Measurements from ENCODE around the gene BCAS1. TPM values are rescaled to one million over a fixed set of nuclear protein-coding genes. Genes with fewer than 3 reads are reported as not detected.
A peak's percentile ranks its signal among the peaks of the same experiment; 100 is the strongest.
"Not testable (repeated sequence)": the region's sequence is repeated elsewhere in the genome, so short reads cannot be mapped to it uniquely, and the experiment has no call there.

Gene BCAS1
- total RNA-seq, 1 donor from 2014 or later: 1.8 TPM

DNA sequence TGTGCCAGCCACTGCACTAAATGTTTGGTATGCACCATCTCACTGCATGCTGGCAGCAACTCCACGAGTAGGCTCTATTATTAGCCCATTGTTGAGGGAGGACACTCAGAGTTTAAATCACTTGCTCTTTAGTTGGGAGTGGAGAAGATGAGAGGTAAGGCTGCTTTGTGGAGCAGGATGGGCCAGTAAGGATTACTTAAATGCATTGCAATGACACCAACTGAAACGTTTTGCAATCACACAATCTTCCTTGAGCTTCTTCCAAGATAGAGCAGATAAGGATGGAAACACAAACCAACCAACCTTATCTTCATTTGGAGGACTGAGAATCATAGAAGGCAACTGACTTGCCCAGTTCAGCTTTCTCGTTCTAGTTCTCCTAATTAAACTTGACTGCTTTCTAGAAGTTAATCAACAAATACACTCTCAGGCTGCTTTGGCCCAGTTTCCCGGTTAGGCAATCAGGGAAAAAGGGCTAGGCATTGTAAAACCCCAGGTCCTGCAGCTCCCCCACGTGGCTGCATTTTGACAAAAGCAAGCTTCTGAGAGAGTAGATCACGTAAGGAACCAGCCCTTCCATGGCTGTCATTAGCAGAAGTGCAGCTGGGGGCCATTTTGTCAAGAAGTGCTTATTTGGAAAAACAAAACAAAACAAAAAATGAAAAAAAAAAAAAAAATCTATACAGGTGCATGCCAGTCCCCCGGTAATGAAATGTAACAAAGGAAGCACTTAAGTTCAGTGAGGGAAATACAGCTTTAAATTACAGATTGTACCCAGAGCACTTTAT lies 130.6 kb downstream of the BCAS1 start:
- peak; percentile 85 for ATAC-seq

DNA sequence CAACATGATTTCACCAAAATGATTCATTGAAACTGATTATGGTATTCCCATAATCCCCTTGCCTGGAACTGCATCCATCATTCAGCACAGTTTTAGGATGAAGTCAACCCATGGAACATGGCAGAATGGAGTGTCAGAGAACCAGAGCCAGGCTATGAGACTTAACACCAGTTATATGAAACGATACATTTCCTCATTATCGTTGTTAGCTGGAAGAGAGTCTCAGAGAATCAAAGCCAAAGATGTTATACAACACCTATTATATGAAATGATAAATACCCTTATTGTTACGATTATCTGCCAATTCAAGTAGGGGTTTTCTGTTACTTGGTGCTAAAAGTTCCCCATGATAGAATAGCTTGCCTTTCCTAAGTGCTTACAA lies 131.2 kb downstream of the BCAS1 start:
- no peak for ATAC-seq

DNA sequence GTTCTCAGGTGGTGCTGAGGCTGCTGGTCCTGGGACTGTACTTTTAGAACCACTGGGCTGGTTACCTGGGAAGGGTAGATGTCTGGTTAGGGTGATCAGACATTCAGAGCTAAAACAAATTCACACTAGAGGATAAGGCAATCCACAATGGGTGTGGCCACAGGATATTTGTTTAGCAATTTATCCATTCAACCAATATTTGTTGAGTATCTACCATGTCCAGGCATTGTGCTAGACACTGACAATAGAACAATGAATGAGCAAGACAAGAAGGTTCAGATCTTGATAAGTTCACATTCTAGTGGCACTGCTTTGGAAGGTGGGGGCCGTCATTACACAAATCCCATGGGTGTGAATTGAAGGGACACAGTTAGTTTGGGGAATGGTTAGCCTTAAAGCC lies 131.7 kb downstream of the BCAS1 start:
- no peak for ATAC-seq

DNA sequence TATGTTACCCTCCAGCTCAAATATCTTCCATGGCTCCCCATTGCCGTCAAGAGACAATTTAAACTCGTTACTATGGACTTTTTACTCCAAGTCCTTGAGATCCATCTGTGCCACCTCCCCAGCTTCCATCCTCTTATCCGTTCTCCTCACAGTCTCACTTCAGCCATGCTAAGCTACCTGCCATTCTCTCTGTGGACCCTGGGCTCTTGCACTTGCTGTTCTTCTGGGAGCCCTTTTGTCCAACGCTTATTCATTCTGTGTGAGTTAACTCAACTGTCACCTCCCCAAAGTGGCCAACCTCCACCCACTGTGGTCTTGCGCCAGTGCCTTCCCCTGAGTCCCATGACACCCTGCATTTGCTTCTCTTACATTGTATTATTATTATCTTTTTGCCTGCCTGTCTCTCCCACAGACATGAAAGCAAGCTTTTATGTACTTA lies 132.4 kb downstream of the BCAS1 start:
- ATAC-seq: no peak

DNA sequence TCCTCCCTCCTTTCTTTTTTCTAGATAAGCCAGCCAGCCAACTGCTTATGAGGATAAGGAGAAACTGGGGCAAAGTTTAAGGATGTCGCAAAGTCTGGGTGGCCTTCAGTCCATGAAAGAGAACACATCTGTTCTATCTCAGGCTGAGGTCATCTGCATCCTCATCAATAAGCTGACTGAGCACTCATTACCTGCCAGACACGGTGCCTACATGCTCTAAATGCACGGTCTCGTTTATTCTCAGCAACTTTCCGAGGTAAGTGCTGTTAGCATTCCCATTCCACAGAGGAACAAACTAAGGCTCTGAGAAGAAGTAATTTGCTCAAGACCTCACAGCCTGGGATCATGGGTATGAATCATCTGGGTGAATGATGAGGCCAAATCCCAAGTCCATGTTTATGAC lies 133.1 kb downstream of the BCAS1 start:
- ATAC-seq: no peak

DNA sequence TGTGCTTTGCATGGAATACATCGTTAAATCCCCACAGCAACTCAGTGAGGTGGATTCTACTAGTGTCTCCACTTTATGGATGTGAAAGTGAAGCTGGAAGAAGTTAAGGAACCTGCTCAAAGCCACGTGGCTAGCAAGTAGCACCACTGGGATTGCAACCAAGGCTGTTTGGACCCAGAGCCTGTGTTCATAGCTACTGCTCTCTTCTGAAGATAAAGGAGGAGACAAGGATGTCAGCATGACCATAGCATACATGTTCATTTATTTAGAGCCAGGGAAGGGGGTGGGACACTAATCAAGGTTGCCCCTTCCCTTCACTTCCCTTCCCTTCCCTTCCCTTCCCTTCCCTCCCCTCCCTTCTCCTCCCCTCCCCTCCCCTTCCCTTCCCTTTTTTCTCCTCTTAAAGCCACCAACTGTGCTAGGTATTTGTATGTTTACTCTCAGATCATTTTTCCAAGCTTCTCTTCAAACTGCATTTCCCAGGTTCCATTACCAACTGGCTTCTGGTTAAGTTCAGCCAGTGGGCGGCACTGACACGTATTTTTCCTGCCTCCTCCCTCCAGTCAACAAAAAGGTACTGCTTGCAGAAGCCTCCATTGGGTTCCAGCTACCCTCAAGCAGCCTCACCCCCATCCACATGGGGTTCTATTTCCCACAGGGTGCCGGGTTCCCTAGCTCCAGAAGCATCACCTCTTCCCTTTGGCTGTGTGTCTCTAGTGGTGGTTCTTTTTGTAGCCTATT lies 134.9 kb downstream of the BCAS1 start:
- ATAC-seq: no peak

DNA sequence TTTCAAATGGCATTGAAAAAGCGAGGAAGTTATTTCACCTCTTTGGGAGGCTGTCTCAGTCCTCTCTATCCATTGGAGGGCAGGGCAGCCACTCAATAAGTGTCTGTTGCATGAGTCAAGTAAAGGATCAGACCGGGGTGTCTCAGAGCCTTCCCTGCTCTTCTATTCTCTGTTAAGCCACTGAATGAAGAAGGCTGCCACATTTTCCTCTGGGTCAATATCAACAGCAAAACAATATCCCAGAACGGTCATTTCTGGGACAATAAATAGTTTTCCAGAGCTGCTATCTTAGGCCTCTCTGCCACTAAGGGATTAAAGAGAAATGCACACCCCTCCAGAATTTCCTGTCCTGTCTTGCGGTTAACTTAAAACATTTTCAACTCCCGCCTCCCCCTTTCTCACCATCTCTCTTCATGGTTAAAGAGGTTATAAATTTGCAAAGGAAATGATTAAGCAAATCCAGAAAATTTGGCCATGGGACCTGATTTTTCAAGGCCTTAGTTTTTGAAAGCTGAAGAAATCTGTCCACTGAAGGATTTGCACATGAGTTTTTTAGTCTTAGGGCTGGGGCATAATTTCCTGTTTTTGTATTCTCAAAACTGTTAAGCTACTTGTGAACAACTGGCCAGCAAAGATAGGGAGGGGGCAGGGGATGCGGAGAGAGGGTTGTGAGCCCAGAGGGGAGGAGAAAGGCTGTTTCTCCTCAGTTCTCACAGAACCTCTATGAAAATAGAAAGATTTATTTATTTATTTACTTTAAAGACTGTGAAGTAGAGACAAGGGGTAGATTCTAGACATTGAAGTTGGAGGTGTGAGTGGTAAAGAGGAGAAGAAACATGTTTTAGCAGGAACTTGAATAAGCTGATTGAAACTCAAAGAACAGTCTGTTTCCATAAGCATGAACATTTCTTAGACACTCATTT lies 135.7 kb downstream of the BCAS1 start:
- peak; percentile 78 for ATAC-seq

DNA sequence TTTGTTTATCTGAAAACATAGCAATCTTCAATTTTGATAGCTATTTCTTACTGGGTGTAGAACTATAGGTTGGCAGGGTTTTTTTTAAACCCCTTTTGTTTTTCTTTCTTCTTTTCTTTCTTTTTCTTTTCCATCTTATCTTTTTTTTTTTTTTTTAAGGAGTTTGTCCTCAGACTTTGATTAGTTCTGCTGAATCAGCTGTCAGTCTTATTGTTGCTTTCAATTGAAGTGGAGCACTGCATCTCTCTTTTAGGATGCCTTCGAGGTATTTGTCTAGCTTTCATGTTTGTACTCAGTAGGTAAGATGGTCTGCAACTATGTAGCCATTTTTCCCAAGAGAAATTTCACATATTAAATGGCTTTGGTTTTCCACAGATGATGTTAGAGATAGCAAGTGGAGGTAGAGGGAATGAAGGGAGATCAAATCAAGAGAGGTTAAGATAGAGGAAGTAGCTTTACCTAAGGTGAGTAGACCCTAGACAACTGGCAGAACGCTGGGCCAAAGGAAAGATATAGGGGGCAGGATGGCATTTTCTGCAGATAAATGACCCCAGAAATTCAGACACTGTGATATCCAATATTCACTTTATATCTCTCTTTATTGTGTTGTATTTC lies 137.1 kb downstream of the BCAS1 start:
- ATAC-seq: no peak

DNA sequence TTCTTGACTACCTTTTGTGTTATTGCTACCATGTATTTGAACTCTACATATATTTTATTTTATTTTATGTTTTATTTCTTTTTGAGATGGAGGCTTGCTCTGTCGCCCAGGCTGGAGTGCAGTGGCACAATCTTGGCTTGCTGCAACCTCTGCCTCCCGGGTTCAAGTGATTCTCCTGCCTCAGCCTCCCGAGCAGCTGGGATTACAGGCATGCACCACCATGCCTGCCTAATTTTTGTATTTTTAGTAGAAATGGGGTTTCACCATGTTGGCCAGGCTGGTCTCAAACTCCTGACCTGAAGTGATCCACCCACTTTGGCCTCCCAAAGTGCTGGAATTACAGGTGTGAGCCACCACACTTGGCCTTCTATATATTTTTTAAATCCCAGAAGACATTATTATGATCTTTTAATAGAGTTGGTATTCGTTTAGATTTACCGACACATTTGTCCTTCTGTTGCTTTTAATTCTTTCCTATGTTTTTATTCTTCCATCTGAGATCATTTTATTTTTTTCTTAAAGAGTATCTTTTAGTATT lies 137.7 kb downstream of the BCAS1 start:
- ATAC-seq: not testable (repeated sequence)

DNA sequence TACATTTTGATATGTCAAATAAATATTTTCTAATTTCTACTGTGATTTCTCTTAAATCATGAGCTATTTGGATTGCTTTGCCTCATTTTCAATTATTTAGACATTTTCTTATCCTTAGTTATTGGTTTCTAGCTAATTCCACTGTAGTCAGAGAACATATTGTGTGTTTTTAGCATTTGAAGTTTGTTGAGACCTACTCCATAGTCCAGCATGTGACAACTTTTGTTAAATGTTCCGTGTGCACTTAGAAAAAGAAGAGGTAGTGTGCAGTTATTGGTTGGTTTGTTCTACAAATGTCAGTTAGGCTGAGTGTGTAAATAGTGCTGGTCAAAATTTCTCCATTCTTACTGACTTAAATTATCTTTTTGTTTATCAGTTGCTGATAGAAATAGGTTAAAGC lies 138.8 kb downstream of the BCAS1 start:
- no peak for ATAC-seq

DNA sequence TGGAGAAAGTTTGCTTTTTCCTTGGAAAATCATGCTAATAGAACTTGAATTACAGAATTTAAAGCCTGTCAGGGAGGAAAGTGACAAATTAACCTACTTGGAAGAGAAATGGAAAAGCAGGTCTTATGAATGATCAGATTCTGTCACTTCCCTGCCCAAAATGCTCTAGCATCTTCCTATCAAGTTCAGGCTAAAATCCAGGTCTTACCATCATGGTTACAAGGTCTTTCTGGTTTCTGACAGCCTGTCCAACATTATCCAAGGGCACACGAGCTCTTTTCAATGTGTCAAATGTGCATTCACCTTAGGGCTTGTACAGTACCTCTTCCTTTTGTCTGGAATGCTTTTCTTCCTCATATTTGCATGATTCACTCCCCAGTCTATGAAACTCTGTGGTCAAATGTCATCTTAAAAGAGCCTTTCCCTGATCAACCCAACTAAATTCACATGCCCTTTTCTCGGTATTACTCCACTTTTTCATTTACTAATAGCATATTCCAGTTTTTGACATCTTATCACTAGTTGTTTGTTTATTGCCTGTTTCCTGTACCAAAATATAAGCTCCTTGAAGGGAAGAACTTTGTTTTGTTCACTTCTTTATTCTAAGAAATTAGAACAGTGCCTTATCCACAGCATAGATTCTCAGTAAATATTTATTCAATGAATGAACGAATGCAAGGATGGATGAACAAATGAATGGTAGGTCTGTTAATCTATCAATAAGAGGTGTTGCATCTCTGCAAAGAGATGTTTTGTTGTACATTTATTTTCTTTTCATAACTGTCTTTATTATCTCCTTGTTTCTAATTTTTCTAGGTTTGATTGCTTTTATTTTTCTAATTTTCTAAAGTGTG lies 139.5 kb downstream of the BCAS1 start:
- no peak for ATAC-seq

DNA sequence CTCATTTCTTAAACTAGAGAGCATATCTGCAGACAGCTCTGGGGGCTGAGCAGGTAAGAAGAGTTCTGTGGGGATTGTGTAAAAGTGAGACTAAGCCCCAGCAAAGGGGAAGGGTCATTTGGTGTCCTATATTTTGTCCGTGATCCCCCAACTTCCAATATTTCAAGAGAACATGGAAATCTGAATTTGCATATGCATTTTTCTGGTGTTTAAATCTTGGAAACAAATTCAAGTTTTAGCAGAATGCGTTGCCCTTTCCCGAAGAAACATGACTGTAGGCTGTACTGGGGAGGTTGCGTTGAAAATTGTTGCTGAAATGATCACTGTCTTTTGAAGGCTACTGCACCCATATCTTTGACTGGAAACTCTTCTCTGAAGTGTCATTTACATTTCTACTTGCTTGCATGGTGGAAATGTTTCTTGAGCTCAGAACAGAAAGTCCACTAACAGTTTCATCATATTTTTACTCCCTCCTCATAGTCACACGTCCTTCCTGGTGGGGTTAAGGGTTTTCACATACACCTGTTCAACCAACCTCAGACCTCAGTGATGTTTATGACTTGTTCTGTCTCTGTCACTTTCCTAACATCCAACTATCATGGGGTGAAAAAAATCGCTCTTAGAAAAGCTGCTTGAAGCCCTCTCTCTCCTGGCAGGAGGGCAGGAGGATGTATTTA lies 140.3 kb downstream of the BCAS1 start:
- ATAC-seq: no peak

DNA sequence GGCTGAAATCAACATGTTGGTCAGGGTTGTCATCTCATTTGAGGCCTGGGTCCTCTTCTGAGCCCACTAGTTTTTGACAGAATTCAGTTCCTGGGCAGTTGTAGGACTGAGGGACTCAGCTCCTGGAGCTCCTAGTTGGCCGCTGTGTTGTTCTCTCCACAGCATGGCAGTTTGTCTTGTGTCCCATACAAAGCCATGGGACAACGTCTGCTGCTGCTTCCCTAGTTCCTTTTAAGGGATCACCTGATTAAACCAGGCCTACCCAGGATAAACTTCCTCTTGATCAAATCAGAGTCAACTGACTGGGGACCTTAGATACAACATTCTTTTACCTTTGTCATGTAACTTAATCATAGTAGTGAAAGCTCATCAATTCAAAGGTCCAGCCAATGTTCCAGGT lies 141.0 kb downstream of the BCAS1 start:
- ATAC-seq: no peak

DNA sequence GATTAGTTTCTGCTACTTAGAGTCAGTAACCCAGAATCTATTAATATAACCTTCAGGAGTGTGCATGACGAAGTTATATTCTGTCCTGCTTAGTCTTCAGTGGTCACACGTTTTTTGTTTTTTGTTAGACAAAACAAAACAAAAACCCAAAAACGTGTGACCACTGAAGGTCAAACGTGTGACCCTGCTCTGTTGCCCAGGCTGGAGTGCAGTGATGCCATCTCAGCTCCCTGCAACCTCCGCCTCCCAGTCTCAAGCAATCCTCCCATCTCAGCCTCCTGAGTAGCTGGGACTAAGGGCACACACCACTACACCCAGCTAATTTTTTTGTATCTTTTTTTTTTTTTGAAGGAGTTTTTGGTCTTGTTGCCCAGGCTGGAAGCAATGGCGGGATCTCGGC lies 142.4 kb downstream of the BCAS1 start:
- no peak for ATAC-seq

DNA sequence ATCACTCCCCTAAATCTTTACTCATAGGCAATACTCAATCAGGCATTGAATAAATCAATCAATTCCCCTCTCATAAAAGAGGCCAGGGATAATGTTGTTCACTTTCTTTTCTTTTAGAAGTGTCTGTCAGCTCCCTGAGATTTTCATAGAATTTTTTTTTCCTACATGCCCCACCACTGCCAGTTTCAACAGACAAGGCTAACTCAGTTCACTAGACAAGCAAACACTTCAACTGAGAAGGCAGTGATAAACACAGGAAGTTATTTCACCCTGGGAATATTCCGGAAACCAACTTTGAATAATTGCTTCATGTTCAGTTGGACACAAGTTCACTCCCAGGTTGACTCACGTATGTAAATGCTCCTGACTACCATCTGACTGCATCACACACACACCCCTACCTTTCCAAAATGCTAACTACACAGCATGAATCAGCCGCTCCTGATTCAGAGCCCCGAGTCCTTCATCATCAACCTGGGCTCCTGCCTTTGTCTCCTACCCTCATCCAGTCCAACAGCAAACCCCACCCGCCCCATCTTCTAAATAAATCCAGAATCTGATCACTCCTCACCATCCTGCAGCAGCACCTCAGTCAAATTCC lies 143.9 kb downstream of the BCAS1 start:
- ATAC-seq: peak; percentile 99

DNA sequence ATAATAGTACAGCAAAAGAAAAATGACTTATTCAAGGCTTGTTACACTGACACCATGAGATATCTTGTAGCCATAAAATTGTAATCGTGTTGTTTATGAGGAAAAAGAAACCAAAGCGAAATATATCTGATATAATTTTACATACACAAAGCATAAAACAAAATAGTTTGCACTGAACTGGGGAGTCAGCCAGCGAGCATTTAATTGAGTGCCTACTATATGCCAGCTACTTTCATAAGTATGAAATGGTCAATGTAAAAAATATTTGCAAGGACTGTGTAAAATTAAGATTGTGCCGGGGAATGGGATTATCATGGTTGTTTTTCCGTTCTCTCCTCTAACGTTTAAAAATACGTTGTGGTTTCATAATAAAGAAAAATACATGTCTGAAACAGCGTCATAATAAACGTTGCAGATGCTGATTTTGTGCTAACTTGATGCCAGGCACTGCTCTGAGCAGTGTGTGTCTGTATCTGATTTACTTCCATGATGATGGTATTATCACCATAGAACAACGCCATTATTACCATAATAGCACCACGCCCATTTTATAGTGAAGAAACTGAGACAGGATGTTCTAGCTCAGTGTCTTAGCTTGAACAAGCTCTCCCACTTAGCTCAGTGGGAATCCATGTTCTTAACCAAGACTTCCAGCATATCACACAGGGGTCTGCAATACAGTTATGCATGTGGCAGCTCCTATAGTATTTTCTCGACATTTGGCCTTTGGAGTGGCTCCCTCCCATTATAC lies 144.6 kb downstream of the BCAS1 start:
- ATAC-seq: peak; percentile 20

DNA sequence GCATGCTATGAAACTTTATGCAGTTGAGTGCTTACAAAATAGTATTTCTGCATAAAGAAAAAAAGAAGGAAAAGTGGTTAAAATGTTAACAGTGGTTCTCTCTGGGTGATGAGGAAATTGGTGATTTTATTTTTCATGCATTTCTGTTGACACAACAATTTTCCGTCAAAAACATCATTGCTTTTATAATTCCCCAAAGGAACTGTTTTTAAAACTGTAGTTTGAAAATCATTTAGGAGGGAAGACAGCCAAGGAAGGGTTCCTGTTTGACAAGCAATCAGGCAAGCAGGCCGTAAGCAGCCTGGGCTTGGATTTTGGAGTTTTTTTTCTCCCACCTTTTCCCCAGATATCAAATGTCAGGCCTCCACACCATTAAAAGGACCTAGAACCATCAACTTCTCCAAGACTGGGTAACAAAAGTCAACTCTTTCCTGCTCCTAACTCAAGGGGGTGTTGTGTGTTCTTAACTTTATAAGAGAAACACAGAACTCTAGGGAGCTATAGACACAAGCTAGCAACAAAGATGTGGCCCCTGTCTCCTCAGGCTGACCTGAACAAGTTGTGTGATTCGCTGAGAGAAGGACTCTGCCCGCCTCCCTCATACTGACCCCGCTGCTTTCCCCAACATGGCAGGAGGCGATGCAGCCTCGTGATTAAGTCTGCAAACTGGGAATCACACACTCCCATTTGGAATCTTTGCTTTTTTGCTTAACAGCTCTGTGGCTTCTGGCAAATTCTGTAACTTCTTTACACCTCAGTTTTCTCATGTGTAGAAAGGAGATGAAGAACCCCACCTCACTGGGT lies 146.6 kb downstream of the BCAS1 start:
- ATAC-seq: no peak

DNA sequence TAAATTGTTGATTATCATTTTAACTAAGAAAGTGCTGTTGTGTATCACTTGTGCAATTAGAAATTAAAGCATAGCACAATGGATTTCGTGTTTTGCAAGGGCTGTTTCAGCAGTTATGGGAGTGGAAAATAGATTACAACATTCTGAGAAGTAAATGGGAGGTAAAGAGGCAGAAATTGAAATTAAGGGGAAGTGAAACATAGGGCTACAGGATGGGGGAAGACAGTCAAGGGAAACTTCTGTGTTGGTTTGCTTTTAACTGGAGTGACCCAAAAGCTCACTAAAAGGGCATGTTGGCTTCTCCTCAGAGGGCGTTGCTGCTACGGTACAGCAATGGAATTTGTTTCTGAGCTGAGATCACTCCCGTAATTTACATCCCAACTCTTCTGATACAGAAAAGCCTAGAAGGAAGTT lies 147.5 kb downstream of the BCAS1 start:
- no peak for ATAC-seq
